Neural cell (in vitro differentiated cells): ENCODE results near the gene CCDC63. TPM values are rescaled to one million over a fixed set of nuclear protein-coding genes. Genes with fewer than 3 reads are reported as not detected.

Experiments used
- H2AFZ ChIP-seq: fragments of 200-600, 300-800 bp; sonication (generic), shearing (Covaris generic); 2 replicates; pipeline ENCODE4 v1.6.0; 2014; ENCODE audit warnings: low read depth, mild to moderate bottlenecking, antibody characterized with exemption, low read length, moderate library complexity
- H3F3A ChIP-seq: fragments of 200-600 bp; shearing (Covaris generic); 2 replicates; pipeline ENCODE4 v1.6.1; 2016; ENCODE audit warnings: mild to moderate bottlenecking, moderate library complexity, mixed read lengths, antibody characterized with exemption, low read length; ENCODE audit not compliant: insufficient read depth, poor library complexity, severe bottlenecking
- H3K27ac ChIP-seq: fragments of 200-600, 300-800 bp; sonication (generic), shearing (Covaris generic); 2 replicates; pipeline ENCODE4 v1.5.1; 2014; ENCODE audit warnings: mild to moderate bottlenecking, low read length, moderate library complexity
- H3K27me3 ChIP-seq: fragments of 300-800, 200-600 bp; sonication (generic), shearing (Covaris generic); 2 replicates; pipeline ENCODE4 v1.6.0; 2014; ENCODE audit warnings: mild to moderate bottlenecking, low read depth, low read length, moderate library complexity; ENCODE audit not compliant: insufficient read depth
- H3K36me3 ChIP-seq: fragments of 300-800, 200-600 bp; sonication (generic), shearing (Covaris generic); 2 replicates; pipeline ENCODE4 v1.5.1; 2014; ENCODE audit warnings: mild to moderate bottlenecking, antibody characterized with exemption, low read length, moderate library complexity; ENCODE audit not compliant: insufficient read depth
- H3K4me2 ChIP-seq: fragments of 300-800, 200-600 bp; sonication (generic), shearing (Covaris generic); 2 replicates; pipeline ENCODE4 v1.6.0; 2014; ENCODE audit warnings: mild to moderate bottlenecking, low read length
- H3K4me3 ChIP-seq: fragments of 300-800, 200-600 bp; sonication (generic), shearing (Covaris generic); 2 replicates; pipeline ENCODE4 v1.5.1; 2014; ENCODE audit warnings: mild to moderate bottlenecking, low read length, moderate library complexity
- H3K79me2 ChIP-seq: fragments of 200-600 bp; shearing (Covaris generic); replicated peaks from 2 replicates; pipeline ENCODE4 v1.6.0; 2014; ENCODE audit warnings: mild to moderate bottlenecking, low read length, moderate library complexity; ENCODE audit not compliant: insufficient read depth
- H3K9ac ChIP-seq: fragments of 300-800, 200-600 bp; sonication (generic), shearing (Covaris generic); 2 replicates; pipeline ENCODE4 v1.6.1; 2016; ENCODE audit warnings: mild to moderate bottlenecking, low read length, mixed read lengths
- H3K9me2 ChIP-seq: fragments of 200-600 bp; shearing (Covaris generic); 2 replicates; pipeline ENCODE4 v1.6.1; 2016; ENCODE audit warnings: mild to moderate bottlenecking, low read length, mixed read lengths; ENCODE audit not compliant: insufficient read depth
- H3K9me3 ChIP-seq: fragments of 200-600, 300-800 bp; sonication (generic), shearing (Covaris generic); 2 replicates; pipeline ENCODE4 v1.6.1; 2016; ENCODE audit warnings: mild to moderate bottlenecking, mixed run types, low read length, moderate library complexity, mixed read lengths
- H4K20me1 ChIP-seq: fragments of 200-600 bp; shearing (Covaris generic); 2 replicates; pipeline ENCODE4 v1.6.1; 2016; ENCODE audit warnings: mild to moderate bottlenecking, mixed run types; ENCODE audit not compliant: insufficient read depth
- CTCF ChIP-seq: fragments of 450-650 bp; IDR thresholded peaks from 2 replicates; pipeline ENCODE4 v1.5.1; 2014; ENCODE audit warnings: antibody characterized with exemption, mild to moderate bottlenecking, moderate library complexity; ENCODE audit not compliant: poor library complexity, severe bottlenecking
- EP300 ChIP-seq: fragments of 450-650 bp; conservative IDR thresholded peaks from 2 replicates; pipeline ENCODE4 v1.6.1; 2014; ENCODE audit warnings: antibody characterized with exemption, mild to moderate bottlenecking, moderate library complexity; ENCODE audit not compliant: poor library complexity, severe bottlenecking
- EZH2 ChIP-seq: fragments of 200-600, 300-800 bp; shearing (Covaris generic), sonication (generic); IDR thresholded peaks from 2 replicates; pipeline ENCODE4 v1.6.1; 2014; ENCODE audit warnings: antibody characterized with exemption, low read length, borderline replicate concordance, mild to moderate bottlenecking; ENCODE audit not compliant: insufficient read depth, poor library complexity, severe bottlenecking
- MXI1 ChIP-seq: fragments of 450-650 bp; conservative IDR thresholded peaks from 2 replicates; pipeline ENCODE4 v1.6.1; 2014; ENCODE audit warnings: antibody characterized with exemption, mild to moderate bottlenecking; ENCODE audit not compliant: poor library complexity, severe bottlenecking
- POLR2AphosphoS5 ChIP-seq: IDR thresholded peaks from 2 replicates; pipeline ENCODE4 v1.6.1; 2012
- RAD21 ChIP-seq: fragments of 450-650 bp; conservative IDR thresholded peaks from 2 replicates; pipeline ENCODE4 v1.6.1; 2014; ENCODE audit warnings: antibody characterized with exemption, mild to moderate bottlenecking, moderate library complexity
- REST ChIP-seq: IDR thresholded peaks from 2 replicates; pipeline ENCODE4 v1.6.1; 2012; ENCODE audit warnings: borderline replicate concordance
- SMC3 ChIP-seq: fragments of 450-650 bp; conservative IDR thresholded peaks from 2 replicates; pipeline ENCODE4 v1.6.1; 2014; ENCODE audit warnings: antibody characterized with exemption, mild to moderate bottlenecking, moderate library complexity; ENCODE audit not compliant: poor library complexity
- TAF1 ChIP-seq: IDR thresholded peaks from 2 replicates; pipeline ENCODE4 v1.6.1; 2012; ENCODE audit warnings: low read depth
- polyA plus RNA-seq: library from polyadenylated mRNA; depleted of rRNA; stranded (reverse); fragments of >200 nt; gene quantifications from 2 replicates; pipeline ENCODE4 v1.2.3, GENCODE V29; 2014

The CCDC63 gene
- polyA plus RNA-seq, 1 donor from 2014 or later: not detected

GRCh38 chr12:110921262-110921661, 74.5 kb downstream of the CCDC63 start:
- Histone ChIP-seq H3K27ac (no peak overlapping the region), H3K4me3 (no peak overlapping the region), H3K79me2 (no peaks in the 10 kb centered on the region), H3K4me2 (no peak overlapping the region), H3F3A (no peaks in the 10 kb centered on the region), H3K9ac (no peak overlapping the region), H4K20me1 (no peaks in the 10 kb centered on the region), H3K36me3 (no peaks in the 10 kb centered on the region), H3K27me3 (no peaks in the 10 kb centered on the region), H2AFZ (no peak overlapping the region), H3K9me2 (no peaks in the 10 kb centered on the region), H3K9me3 (no peaks in the 10 kb centered on the region)
- no peak for TF ChIP-seq EP300
- no peak for TF ChIP-seq CTCF
- no peak for TF ChIP-seq RAD21

GRCh38 chr12:110922652-110923051, 75.9 kb downstream of the CCDC63 start:
- Histone ChIP-seq H2AFZ (no peak overlapping the region), H3K9me3 (no peaks in the 10 kb centered on the region), H3K9ac (no peak overlapping the region), H3F3A (no peaks in the 10 kb centered on the region), H3K79me2 (no peaks in the 10 kb centered on the region), H3K4me3 (no peak overlapping the region), H4K20me1 (no peaks in the 10 kb centered on the region), H3K27ac (no peak overlapping the region), H3K4me2 (no peak overlapping the region), H3K36me3 (no peaks in the 10 kb centered on the region), H3K27me3 (no peaks in the 10 kb centered on the region), H3K9me2 (no peaks in the 10 kb centered on the region)
- peak; percentile 26 for TF ChIP-seq EP300
- no peak for TF ChIP-seq MXI1
- TF ChIP-seq POLR2AphosphoS5: peak; percentile 60

GRCh38 chr12:110923192-110923591, 76.4 kb downstream of the CCDC63 start:
- no peaks in the 10 kb centered on the region for H3K27me3 ChIP-seq
- no peak overlapping the region for H3K4me3 ChIP-seq
- no peaks in the 10 kb centered on the region for H4K20me1 ChIP-seq
- no peaks in the 10 kb centered on the region for H3K9me2 ChIP-seq
- H3K9me3 ChIP-seq: no peaks in the 10 kb centered on the region
- H3K79me2 ChIP-seq: no peaks in the 10 kb centered on the region
- no peak for TF ChIP-seq EP300
- no peak for TF ChIP-seq EZH2
- TF ChIP-seq CTCF: no peak
- TF ChIP-seq SMC3: no peak
- TF ChIP-seq REST: no peak
- TF ChIP-seq TAF1: no peak
- TF ChIP-seq MXI1: no peak
- TF ChIP-seq POLR2AphosphoS5: no peak
- no peak for TF ChIP-seq RAD21
- no peak overlapping the region for H3K27ac ChIP-seq
- H3K4me2 ChIP-seq: no peak overlapping the region
- H2AFZ ChIP-seq: no peak overlapping the region
- no peaks in the 10 kb centered on the region for H3K36me3 ChIP-seq
- H3K9ac ChIP-seq: no peak overlapping the region
- no peaks in the 10 kb centered on the region for H3F3A ChIP-seq
